DLD1 (cell line): ENCODE measurements around the gene EIF3CL.
"Not testable (repeated sequence)": the region's sequence is repeated elsewhere in the genome, so short reads cannot be mapped to it uniquely, and the experiment has no call there.

Experiments
- in situ Hi-C: cut with HindIII; loops from 2 replicates; pipeline ENCODE4 v1.10.0; 2017; ENCODE audit warnings: low sequenced_read_pairs

The EIF3CL gene

DNA sequence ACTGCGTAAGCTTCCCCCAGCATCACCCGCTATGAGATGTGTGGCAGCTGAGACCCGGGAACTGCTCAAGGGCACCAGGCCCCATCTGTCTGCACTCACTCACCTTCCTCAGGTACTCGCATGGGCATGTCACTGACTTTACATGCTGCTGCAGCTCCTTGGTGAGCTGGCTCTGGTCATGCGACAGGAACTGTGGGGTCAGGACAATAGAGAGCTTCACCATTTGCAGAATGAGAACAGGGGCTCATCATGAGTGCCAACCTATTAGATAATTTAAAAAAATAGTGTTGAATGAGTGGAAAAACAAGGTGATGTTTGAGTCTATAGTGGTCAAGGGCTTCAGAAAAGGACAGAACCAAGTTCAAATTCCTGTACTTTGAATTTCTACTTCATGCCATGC lies 41.0 kb downstream of the EIF3CL start:
- in situ Hi-C loops, result not testable (repeated sequence)

DNA sequence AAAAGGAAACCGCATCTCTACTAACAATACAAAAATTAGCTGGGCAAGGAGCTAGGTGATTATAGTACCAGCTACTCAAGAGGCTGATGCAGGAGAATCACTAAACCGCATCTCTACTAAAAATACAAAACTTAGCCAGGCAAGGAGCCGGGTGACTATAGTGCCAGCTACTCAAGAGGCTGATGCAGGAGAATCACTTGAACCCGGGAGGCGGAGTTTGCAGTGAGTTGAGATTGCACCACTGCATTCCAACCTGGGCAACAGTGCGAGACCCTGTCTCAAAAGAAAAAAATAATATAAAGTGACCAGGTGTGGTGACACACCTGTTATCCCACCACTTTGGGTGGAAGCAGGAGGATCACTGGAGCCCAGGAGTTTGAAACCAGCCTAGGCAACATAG lies 65.4 kb downstream of the EIF3CL start:
- in situ Hi-C loops, result not testable (repeated sequence)

DNA sequence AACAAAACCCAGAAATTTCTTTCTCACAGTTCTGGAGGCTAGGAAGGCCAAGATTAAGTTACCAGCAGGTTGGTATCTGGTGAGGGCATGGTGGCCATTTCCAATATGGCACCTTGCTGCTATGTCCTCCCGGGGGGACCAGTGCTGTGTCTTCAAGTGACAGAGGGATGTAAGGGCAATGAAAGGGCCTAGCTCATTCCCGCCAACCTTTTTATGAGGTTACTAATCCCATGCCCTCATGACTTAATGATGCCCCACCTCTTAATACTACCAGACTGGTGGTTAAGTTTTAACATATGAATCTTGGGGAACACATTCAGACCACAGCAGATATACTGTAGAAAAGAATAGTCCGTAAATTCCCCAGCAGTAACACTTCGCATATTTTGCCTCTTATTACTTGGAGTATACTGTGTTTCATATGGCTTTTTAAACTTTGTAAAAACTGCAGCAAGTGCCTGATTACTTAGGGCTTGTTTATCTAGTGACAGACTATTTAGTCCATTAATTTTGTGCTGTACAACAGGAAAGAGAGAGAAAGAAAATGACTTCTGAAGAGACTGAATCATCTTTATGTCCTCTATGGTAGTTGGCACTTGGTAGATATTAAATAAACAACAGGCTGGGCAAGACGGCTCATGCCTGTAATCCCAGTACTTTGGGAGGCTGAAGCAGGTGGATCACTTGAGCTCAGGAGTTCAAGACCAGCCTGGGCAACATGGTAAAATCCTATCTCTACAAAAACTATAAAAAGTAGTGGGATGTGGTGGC lies 66.5 kb downstream of the EIF3CL start:
- in situ Hi-C loops, result not testable (repeated sequence)

DNA sequence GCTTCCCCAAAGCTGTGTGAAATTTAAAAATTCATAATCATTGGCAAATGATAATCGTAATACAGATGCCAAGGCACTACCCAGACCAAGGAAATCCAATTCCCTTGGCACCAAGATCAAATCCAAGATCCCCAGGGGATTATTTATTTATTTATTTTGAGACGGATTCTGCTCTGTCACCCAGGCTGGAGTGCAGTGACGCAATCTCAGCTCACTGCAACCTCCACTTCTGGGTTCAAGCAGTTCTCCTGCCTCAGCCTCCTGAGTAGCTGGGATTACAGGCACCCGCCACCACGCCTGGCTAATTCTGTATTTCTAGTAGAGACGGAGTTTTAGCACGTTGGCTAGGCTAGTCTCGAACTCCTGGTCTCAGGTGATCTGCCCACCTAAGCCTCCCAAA lies 68.0 kb downstream of the EIF3CL start:
- in situ Hi-C loops, result not testable (repeated sequence)

DNA sequence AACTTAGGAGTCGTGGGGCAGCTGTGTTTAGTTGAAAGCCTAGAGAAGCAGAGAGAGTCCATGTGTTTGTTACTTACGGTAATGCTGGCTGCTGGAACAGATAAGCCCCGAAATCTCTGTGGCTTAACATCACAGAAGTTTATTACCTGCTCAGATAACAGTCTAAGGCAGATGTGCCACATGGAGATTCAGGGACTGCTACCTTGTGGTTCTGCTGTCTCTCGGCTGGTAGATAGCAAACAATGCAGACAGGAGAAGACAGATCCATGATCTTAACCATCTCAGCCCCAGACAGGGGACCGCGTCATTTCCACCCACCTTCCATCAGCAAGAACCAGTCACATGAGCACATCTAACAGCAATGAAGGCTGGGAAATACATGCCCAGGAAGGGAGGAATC lies 71.0 kb downstream of the EIF3CL start:
- in situ Hi-C loops, result not testable (repeated sequence)

DNA sequence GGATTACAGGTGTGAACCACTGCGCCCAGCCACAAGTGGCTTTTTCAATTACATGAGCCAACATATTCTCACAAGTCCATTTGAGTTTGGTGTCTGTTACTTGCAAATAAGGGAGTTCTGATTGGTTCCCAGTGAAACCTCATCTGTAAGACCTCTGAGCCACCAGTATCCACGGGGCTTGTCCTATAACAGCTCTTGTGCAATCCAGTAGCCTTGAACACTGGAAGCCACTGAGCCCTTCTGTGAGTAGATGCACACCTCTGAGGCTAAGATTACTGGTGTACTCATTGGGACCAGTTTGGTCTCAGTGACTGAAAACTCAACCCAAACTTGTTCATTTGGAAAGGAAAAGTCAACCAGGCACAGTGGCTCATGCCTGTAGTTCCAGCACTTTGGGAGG lies 72.7 kb downstream of the EIF3CL start:
- in situ Hi-C loops, result not testable (repeated sequence)

DNA sequence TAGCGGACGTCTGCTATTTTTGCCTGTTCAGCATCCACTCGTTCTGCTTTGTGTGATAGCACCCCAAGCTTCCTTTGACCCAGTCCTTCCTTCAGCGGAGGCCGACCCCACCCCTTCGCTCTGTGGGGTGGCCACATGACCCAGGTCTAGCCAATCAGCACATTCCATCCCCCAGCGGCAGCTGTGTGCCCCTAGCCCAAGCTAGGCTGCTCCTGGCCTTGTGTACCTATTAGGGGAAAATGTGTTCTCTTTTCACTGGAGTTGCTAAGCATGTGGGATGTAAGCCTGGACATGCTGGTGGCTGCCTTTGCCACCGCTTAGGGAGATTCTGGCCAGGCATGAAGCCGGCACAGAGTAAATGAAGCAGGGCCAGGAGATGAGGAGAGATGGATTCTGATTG lies 73.4 kb downstream of the EIF3CL start:
- in situ Hi-C loops, result not testable (repeated sequence)
